WTC11 (cell line): Measurements from ENCODE around the gene CTIF.

Source experiments
- CREB1 ChIP-seq: sonication (generic); formaldehyde crosslinking; IDR thresholded peaks from 2 replicates; pipeline ENCODE4 v1.8.0; 2023; ENCODE audit warnings: mild to moderate bottlenecking, missing genetic modification reagents
- ELF4 ChIP-seq: sonication (generic); formaldehyde crosslinking; IDR thresholded peaks from 2 replicates; pipeline ENCODE4 v1.8.1; 2022; ENCODE audit warnings: low read depth, mild to moderate bottlenecking, moderate library complexity, missing genetic modification reagents
- FOXJ3 ChIP-seq: sonication (generic); formaldehyde crosslinking; IDR thresholded peaks from 2 replicates; pipeline ENCODE4 v1.9.0; 2021; ENCODE audit warnings: missing genetic modification reagents, mild to moderate bottlenecking, borderline replicate concordance
- TEAD4 ChIP-seq: sonication (generic); formaldehyde crosslinking; IDR thresholded peaks from 2 replicates; pipeline ENCODE4 v1.8.0; 2022; ENCODE audit warnings: mild to moderate bottlenecking, missing genetic modification reagents
- ZNF671 ChIP-seq: fragments of 250-450 bp; sonication (Bioruptor Pico); IDR thresholded peaks from 2 replicates; pipeline ENCODE4 v1.8.0; 2021; ENCODE audit warnings: mild to moderate bottlenecking
- TF ChIP-seq, protein P1 (sequence below): sonication (generic); formaldehyde crosslinking; IDR thresholded peaks from 2 replicates; pipeline ENCODE4 v1.8.0; 2022; ENCODE audit warnings: mild to moderate bottlenecking, missing genetic modification reagents
- TF ChIP-seq, protein P2 (sequence below): fragments of 200-600 bp; IDR thresholded peaks from 2 replicates; pipeline ENCODE4 v1.8.0; 2022; ENCODE audit warnings: antibody characterized with exemption

DNA sequence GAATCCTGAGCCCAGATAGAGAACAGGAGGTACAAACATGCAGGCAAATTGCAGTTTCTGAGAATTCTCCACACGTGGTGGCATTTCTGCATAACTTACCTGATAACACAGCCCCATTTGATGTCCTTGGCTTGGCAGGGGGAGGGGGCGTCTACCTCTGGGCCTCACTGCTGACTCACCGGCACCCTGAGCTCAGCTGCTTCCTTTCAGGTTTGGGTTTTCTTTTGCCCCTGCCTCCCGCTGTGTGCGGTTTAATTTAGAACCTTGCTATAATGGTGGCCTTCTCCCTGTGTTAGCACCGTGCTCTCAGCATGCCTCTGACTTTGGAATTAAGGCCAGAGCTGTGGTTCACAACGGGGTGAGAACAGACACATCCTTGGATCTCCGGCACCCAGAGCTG, 4.4 kb downstream of the CTIF start:
- TF ChIP-seq FOXJ3 (CRISPR knock-in tag) (no peak), ZNF671 (no peak), TEAD4 (CRISPR knock-in tag) (no peak), ELF4 (CRISPR knock-in tag) (no peak), CREB1 (no peak)
- TF ChIP-seq, protein P1, sequence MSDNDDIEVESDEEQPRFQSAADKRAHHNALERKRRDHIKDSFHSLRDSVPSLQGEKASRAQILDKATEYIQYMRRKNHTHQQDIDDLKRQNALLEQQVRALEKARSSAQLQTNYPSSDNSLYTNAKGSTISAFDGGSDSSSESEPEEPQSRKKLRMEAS (CRISPR knock-in tag), result no peak
- TF ChIP-seq, protein P2, sequence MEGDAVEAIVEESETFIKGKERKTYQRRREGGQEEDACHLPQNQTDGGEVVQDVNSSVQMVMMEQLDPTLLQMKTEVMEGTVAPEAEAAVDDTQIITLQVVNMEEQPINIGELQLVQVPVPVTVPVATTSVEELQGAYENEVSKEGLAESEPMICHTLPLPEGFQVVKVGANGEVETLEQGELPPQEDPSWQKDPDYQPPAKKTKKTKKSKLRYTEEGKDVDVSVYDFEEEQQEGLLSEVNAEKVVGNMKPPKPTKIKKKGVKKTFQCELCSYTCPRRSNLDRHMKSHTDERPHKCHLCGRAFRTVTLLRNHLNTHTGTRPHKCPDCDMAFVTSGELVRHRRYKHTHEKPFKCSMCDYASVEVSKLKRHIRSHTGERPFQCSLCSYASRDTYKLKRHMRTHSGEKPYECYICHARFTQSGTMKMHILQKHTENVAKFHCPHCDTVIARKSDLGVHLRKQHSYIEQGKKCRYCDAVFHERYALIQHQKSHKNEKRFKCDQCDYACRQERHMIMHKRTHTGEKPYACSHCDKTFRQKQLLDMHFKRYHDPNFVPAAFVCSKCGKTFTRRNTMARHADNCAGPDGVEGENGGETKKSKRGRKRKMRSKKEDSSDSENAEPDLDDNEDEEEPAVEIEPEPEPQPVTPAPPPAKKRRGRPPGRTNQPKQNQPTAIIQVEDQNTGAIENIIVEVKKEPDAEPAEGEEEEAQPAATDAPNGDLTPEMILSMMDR, result no peak
